H9 (cell line): ENCODE data around the gene MUC5AC. TPM values are rescaled to one million over a fixed set of nuclear protein-coding genes. Genes with fewer than 3 reads are reported as not detected.

ENCODE experiments used
- DNase-seq: peaks from one replicate; pipeline ENCODE4 v3.0.0-alpha.2; 2017
- H2AFZ ChIP-seq: one replicate; pipeline ENCODE4 v1.6.1; 2013; ENCODE audit warnings: mild to moderate bottlenecking, low read length, control low read depth, moderate library complexity
- H2AK5ac ChIP-seq: 2 replicates; pipeline ENCODE4 v1.6.1; 2013; ENCODE audit warnings: low read length, control low read depth, mixed read lengths; ENCODE audit not compliant: insufficient read length
- H2BK120ac ChIP-seq: one replicate; pipeline ENCODE4 v1.6.1; 2013; ENCODE audit warnings: low read depth, mild to moderate bottlenecking, low read length, control low read depth, inconsistent platforms; ENCODE audit not compliant: poor library complexity, severe bottlenecking
- H2BK12ac ChIP-seq: 2 replicates; pipeline ENCODE4 v1.6.1; 2013; ENCODE audit warnings: low read length, control low read depth, mixed read lengths, low read depth; ENCODE audit not compliant: insufficient read length
- H2BK15ac ChIP-seq: 2 replicates; pipeline ENCODE4 v1.6.1; 2013; ENCODE audit warnings: low read depth, low read length, control low read depth
- H2BK20ac ChIP-seq: one replicate; pipeline ENCODE4 v1.6.1; 2013; ENCODE audit warnings: low read depth, mild to moderate bottlenecking, low read length, control low read depth, inconsistent platforms; ENCODE audit not compliant: poor library complexity, severe bottlenecking
- H2BK5ac ChIP-seq: 2 replicates; pipeline ENCODE4 v1.6.1; 2013; ENCODE audit warnings: low read length, control low read depth, mixed read lengths; ENCODE audit not compliant: insufficient read length
- H3K14ac ChIP-seq: 2 replicates; pipeline ENCODE4 v1.6.1; 2013; ENCODE audit warnings: low read length, control low read depth; ENCODE audit not compliant: insufficient read depth
- H3K18ac ChIP-seq: 2 replicates; pipeline ENCODE4 v1.6.1; 2013; ENCODE audit warnings: low read depth, mild to moderate bottlenecking, mixed read lengths, low read length, control low read depth; ENCODE audit not compliant: insufficient read length
- H3K23ac ChIP-seq: 2 replicates; pipeline ENCODE4 v1.6.1; 2013; ENCODE audit warnings: low read length, control low read depth, mixed read lengths, low read depth; ENCODE audit not compliant: insufficient read length
- H3K23me2 ChIP-seq: 2 replicates; pipeline ENCODE4 v1.6.1; 2013; ENCODE audit warnings: low read depth, mild to moderate bottlenecking, mixed read lengths, low read length, control low read depth; ENCODE audit not compliant: insufficient read length, poor library complexity, severe bottlenecking
- H3K27ac ChIP-seq: 2 replicates; pipeline ENCODE4 v1.5.1; 2013; ENCODE audit warnings: low read length, control low read depth, mixed read lengths, low read depth; ENCODE audit not compliant: insufficient read length
- H3K27me3 ChIP-seq: 2 replicates; pipeline ENCODE4 v1.6.1; 2013; ENCODE audit warnings: low read length, control low read depth, inconsistent platforms; ENCODE audit not compliant: insufficient read depth
- H3K4ac ChIP-seq: 2 replicates; pipeline ENCODE4 v1.6.1; 2013; ENCODE audit warnings: low read depth, mild to moderate bottlenecking, control low read depth, inconsistent platforms, low read length, moderate library complexity
- H3K4me1 ChIP-seq: 2 replicates; pipeline ENCODE4 v1.6.1; 2013; ENCODE audit warnings: low read length, control low read depth, inconsistent platforms; ENCODE audit not compliant: insufficient read depth
- H3K4me2 ChIP-seq: 2 replicates; pipeline ENCODE4 v1.6.1; 2013; ENCODE audit warnings: low read length, control low read depth, mixed read lengths; ENCODE audit not compliant: insufficient read length, insufficient read depth
- H3K56ac ChIP-seq: 2 replicates; pipeline ENCODE4 v1.6.1; 2013; ENCODE audit warnings: low read depth, mild to moderate bottlenecking, mixed read lengths, low read length, control low read depth; ENCODE audit not compliant: insufficient read length
- H3K79me1 ChIP-seq: 2 replicates; pipeline ENCODE4 v1.6.1; 2013; ENCODE audit warnings: low read depth, mild to moderate bottlenecking, moderate library complexity, low read length, control low read depth, inconsistent platforms; ENCODE audit not compliant: insufficient read depth, poor library complexity, severe bottlenecking
- H3K79me2 ChIP-seq: 2 replicates; pipeline ENCODE4 v1.6.1; 2013; ENCODE audit warnings: low read length, control low read depth, inconsistent platforms; ENCODE audit not compliant: insufficient read depth
- H3K9ac ChIP-seq: 2 replicates; pipeline ENCODE4 v1.6.1; 2013; ENCODE audit warnings: low read length, control low read depth, mixed read lengths; ENCODE audit not compliant: insufficient read length; ENCODE audit errors: extremely low read depth
- H3K9me3 ChIP-seq: one replicate; pipeline ENCODE4 v1.6.1; 2013; ENCODE audit warnings: low read depth, low read length, inconsistent platforms; ENCODE audit not compliant: control insufficient read depth
- H3T11ph ChIP-seq: one replicate; pipeline ENCODE4 v1.6.1; 2013; ENCODE audit warnings: mild to moderate bottlenecking, low read length, control low read depth, inconsistent platforms
- H4K20me1 ChIP-seq: one replicate; pipeline ENCODE4 v1.6.1; 2013; ENCODE audit not compliant: control insufficient read depth, insufficient read length, insufficient read depth
- H4K5ac ChIP-seq: 2 replicates; pipeline ENCODE4 v1.6.1; 2013; ENCODE audit warnings: low read depth, mild to moderate bottlenecking, mixed read lengths, low read length, control low read depth; ENCODE audit not compliant: insufficient read length
- H4K8ac ChIP-seq: replicated peaks from 2 replicates; pipeline ENCODE4 v1.6.1; 2013; ENCODE audit warnings: low read length, control low read depth, mixed read lengths, low read depth; ENCODE audit not compliant: insufficient read length
- H4K91ac ChIP-seq: 2 replicates; pipeline ENCODE4 v1.6.1; 2013; ENCODE audit warnings: low read depth, mild to moderate bottlenecking, moderate library complexity, mixed read lengths, low read length, control low read depth; ENCODE audit not compliant: insufficient read length
- H3K27ac Mint-ChIP-seq, 3 experiments: 2 replicates in 2 of 3; 3 replicates in 1 of 3; pipeline ENCODE4 v1.8.0; 2020 to 2021; ENCODE audit warnings: mixed read lengths in 3 of 3, mild to moderate bottlenecking in 1 of 3, moderate library complexity in 1 of 3
- H3K27me3 Mint-ChIP-seq: 2 replicates; pipeline ENCODE4 v1.8.0; 2021; ENCODE audit warnings: low read depth, mild to moderate bottlenecking, moderate library complexity, mixed read lengths
- H3K36me3 Mint-ChIP-seq, 3 experiments: 2 replicates in 2 of 3; 3 replicates in 1 of 3; pipeline ENCODE4 v1.8.0; 2020 to 2021; ENCODE audit warnings: low read depth in 3 of 3, mixed read lengths in 3 of 3; ENCODE audit not compliant: insufficient read depth in 1 of 3
- H3K4me1 Mint-ChIP-seq, 2 experiments: 2 replicates each; pipeline ENCODE4 v1.8.0; 2020; ENCODE audit warnings: mixed read lengths in 2 of 2
- H3K4me3 Mint-ChIP-seq, 2 experiments: 2 replicates in 1 of 2; 3 replicates in 1 of 2; pipeline ENCODE4 v1.8.0; 2020 to 2021; ENCODE audit warnings: mild to moderate bottlenecking in 2 of 2, mixed read lengths in 2 of 2, moderate library complexity in 1 of 2
- H3K9me3 Mint-ChIP-seq, 2 experiments: 2 replicates in 1 of 2; 3 replicates in 1 of 2; pipeline ENCODE4 v1.8.0; 2020; ENCODE audit warnings: mild to moderate bottlenecking in 2 of 2, mixed read lengths in 2 of 2, moderate library complexity in 1 of 2
- CTCF ChIP-seq: fragments of 200-600 bp; sonication (generic); conservative IDR thresholded peaks from 3 replicates; pipeline ENCODE4 v1.8.0; 2021; ENCODE audit warnings: antibody characterized with exemption, mild to moderate bottlenecking
- WGBS: extraction: QIAGEN DNeasy Blood & Tissue Kit; methylation state at CpG from one replicate; pipeline ENCODE4 v1.1.7; 2013; ENCODE audit warnings: missing lambda C conversion rate, low lambda C conversion rate, mixed read lengths; ENCODE audit not compliant: insufficient read length; ENCODE audit errors: extremely low coverage; 5-methylcytosine and 5-hydroxymethylcytosine counted together
- total RNA-seq: library from RNA; stranded (reverse); gene quantifications from 2 replicates; pipeline ENCODE4 v1.2.1, GENCODE V29; 2021

The MUC5AC gene
- total RNA-seq, 1 experiment from 2014 or later, result not detected

DNA sequence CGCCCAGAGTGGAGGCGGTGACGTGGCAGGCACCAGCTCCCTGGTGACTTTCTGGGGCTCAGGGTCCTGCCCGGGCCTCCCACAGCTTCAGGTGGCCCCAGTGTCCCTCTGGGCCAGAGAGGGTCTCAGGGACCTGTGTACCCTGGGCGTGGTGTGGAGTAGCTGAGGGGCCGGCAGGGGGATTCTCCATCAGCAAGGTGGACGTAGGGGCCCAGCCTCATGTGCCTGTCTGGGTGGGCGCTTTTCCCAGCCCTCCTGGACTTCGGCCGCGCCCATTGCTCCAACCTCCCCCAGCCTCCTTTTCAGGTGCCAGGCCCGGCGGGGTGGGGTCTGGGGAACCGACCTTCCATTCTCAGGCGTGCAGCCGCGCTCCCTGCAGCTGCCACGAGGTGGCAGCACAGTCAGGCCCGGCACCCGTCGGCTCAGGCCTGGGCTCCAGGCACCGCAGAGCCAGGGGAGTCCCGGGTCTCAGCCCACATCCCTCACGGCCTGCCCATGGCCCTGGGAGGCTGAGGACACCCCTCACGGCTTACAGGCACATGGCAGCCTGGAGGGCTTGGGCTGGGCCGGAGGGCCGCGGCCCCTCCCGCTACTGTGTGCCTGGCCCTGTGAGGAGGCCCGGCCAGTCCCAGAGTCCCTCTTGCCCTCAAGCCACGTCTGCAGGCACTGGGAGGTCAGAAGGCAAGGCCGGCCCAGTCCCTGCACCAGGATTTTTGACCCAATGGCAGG, 45.2 kb downstream of the MUC5AC start:
- H4K91ac ChIP-seq, result no peak overlapping the region
- H4K8ac ChIP-seq, result no peak overlapping the region
- no peak overlapping the region for H2BK120ac ChIP-seq
- no peak overlapping the region for H2BK5ac ChIP-seq
- H3K27me3 ChIP-seq, result no peaks in the 10 kb centered on the region
- H3K23me2 ChIP-seq, result peaks cover 4% of the 10 kb centered on the region
- no peak overlapping the region for H4K5ac ChIP-seq
- no peak overlapping the region for H2BK15ac ChIP-seq
- H3K18ac ChIP-seq, result no peak overlapping the region
- H3K36me3 Mint-ChIP-seq, result no peaks in the 10 kb centered on the region
- no peak overlapping the region for H2AFZ ChIP-seq
- no peak overlapping the region for H2BK12ac ChIP-seq
- H3K56ac ChIP-seq, result no peak overlapping the region
- peaks cover 2% of the 10 kb centered on the region; the same call in 1 of the 2 replicates for H3K27me3 Mint-ChIP-seq
- no peak overlapping the region for H3K4ac ChIP-seq
- peak; percentile 89 for DNase-seq
- no peaks in the 10 kb centered on the region for H3K79me1 ChIP-seq
- no peak overlapping the region for H3K4me2 ChIP-seq
- no CpG with 5 or more reads among the region's 32 CpGs for WGBS
- H3K9me3 ChIP-seq, result no peaks in the 10 kb centered on the region
- no peak overlapping the region for H3K4me3 Mint-ChIP-seq
- no peaks in the 10 kb centered on the region for H3K4me1 ChIP-seq
- H2BK20ac ChIP-seq, result no peak overlapping the region
- no peak overlapping the region for H3K14ac ChIP-seq
- H4K20me1 ChIP-seq, result no peaks in the 10 kb centered on the region
- no peaks in the 10 kb centered on the region for H3K79me2 ChIP-seq
- no peaks in the 10 kb centered on the region for H3K4me1 Mint-ChIP-seq
- H3K9ac ChIP-seq, result no peak overlapping the region
- H3K27ac ChIP-seq, result no peak overlapping the region
- H3K9me3 Mint-ChIP-seq, result no peaks in the 10 kb centered on the region
- TF ChIP-seq CTCF, result peak; percentile 97
- H3K27ac Mint-ChIP-seq, result no peak overlapping the region
- no peak overlapping the region for H2AK5ac ChIP-seq
- no peak overlapping the region for H3T11ph ChIP-seq
- no peak overlapping the region for H3K23ac ChIP-seq
